B cell (primary cell): ENCODE results near the gene ITPRIPL2. TPM values are rescaled to one million over a fixed set of nuclear protein-coding genes. Genes with fewer than 3 reads are reported as not detected.

ENCODE experiments used
- ATAC-seq: fragments of 200-7000 bp; cut with Tn5 transposase; one replicate; pipeline ENCODE4 v1.10.0; 2021; ENCODE audit warnings: low read depth, mild to moderate bottlenecking, moderate number of reproducible peaks, moderate library complexity
- CTCF ChIA-PET: fragments of 350-600 bp; sonication (Branson Sonifier 250); formaldehyde crosslinking; loops from one replicate; lab custom pipeline; 2021; ENCODE audit warnings: antibody characterized with exemption, inconsistent platforms; lab: Charles Lee
- POLR2A ChIA-PET: fragments of 350-600 bp; sonication (Branson Sonifier 250); formaldehyde crosslinking; loops from one replicate; lab custom pipeline; 2021; ENCODE audit warnings: antibody characterized with exemption; lab: Charles Lee
- DNase-seq: peaks from one replicate; pipeline ENCODE4 v3.0.0; 2013
- H2AFZ ChIP-seq: 2 replicates; pipeline ENCODE4 v1.6.1; 2012; ENCODE audit warnings: mild to moderate bottlenecking, low read depth, low read length; ENCODE audit not compliant: insufficient read depth, poor library complexity, severe bottlenecking
- H3K27ac ChIP-seq, 2 donors: 1 replicate in 1 of 2; 2 replicates in 1 of 2; pipeline ENCODE4 v1.5.1; 2012 to 2013; ENCODE audit warnings: low read length in 2 of 2, mild to moderate bottlenecking in 2 of 2, moderate library complexity in 1 of 2
- H3K27me3 ChIP-seq, 4 experiments: fragments of 200-600 bp in 1 of 4; sonication (generic) in 1 of 4; replicated peaks in 1 of 4; 1 replicate in 2 of 4; 2 replicates in 2 of 4; pipeline versions ENCODE4 v1.6.1 to v1.7.0; 2013 to 2016; ENCODE audit warnings: low read length in 3 of 4, mild to moderate bottlenecking in 2 of 4, mixed read lengths in 1 of 4, moderate library complexity in 1 of 4; ENCODE audit not compliant: insufficient read depth in 4 of 4, control insufficient read depth in 3 of 4; ENCODE audit errors: control extremely low read depth in 1 of 4
- H3K36me3 ChIP-seq, 2 experiments: replicated peaks in 1 of 2; 1 replicate in 1 of 2; 2 replicates in 1 of 2; pipeline versions ENCODE4 v1.6.1 to v1.7.1; 2013; ENCODE audit warnings: low read length in 1 of 2; ENCODE audit not compliant: insufficient read depth in 2 of 2, control insufficient read depth in 1 of 2; ENCODE audit errors: control extremely low read depth in 1 of 2, extremely low read depth in 1 of 2
- H3K4me1 ChIP-seq, 2 donors: fragments of 200-600 bp in 1 of 2; sonication (generic) in 1 of 2; 1 replicate in 1 of 2; 2 replicates in 1 of 2; pipeline versions ENCODE4 v1.5.1 to v1.6.1; 2013 to 2017; ENCODE audit warnings: low read length in 2 of 2; ENCODE audit not compliant: control insufficient read depth in 2 of 2, insufficient read depth in 2 of 2
- H3K4me2 ChIP-seq: replicated peaks from 2 replicates; pipeline ENCODE3; 2012; ENCODE audit warnings: mild to moderate bottlenecking, low read depth, low read length; ENCODE audit not compliant: poor library complexity, severe bottlenecking
- H3K4me3 ChIP-seq, 5 experiments: fragments of 200-600 bp in 1 of 5; sonication (generic) in 1 of 5; 1 replicate in 3 of 5; 2 replicates in 2 of 5; pipeline versions ENCODE4 v1.5.1 to v1.7.0; 2011 to 2016; ENCODE audit warnings: low read length in 4 of 5, mild to moderate bottlenecking in 4 of 5, low read depth in 2 of 5, control low read depth in 1 of 5, moderate library complexity in 1 of 5; ENCODE audit not compliant: insufficient read depth in 1 of 5; ENCODE audit errors: control extremely low read depth in 1 of 5, extremely low read depth in 1 of 5
- H3K79me2 ChIP-seq: fragments of 200-600 bp; sonication (generic); one replicate; pipeline ENCODE4 v1.6.0; 2016; ENCODE audit warnings: low read length; ENCODE audit not compliant: control insufficient read depth, insufficient read depth
- H3K9ac ChIP-seq: fragments of 200-600 bp; sonication (generic); 2 replicates; pipeline ENCODE4 v1.6.1; 2017; ENCODE audit warnings: mild to moderate bottlenecking, low read length, moderate library complexity
- H3K9me3 ChIP-seq, 3 donors: one replicate each; pipeline versions ENCODE4 v1.6.1 to v1.7.1; 2013; ENCODE audit warnings: low read length in 2 of 3; ENCODE audit not compliant: control insufficient read depth in 2 of 3, insufficient read depth in 1 of 3; ENCODE audit errors: control extremely low read depth in 1 of 3
- H4K20me1 ChIP-seq: 2 replicates; pipeline ENCODE4 v1.6.0; 2012; ENCODE audit warnings: mild to moderate bottlenecking, low read length; ENCODE audit not compliant: insufficient read depth, control insufficient read depth, poor library complexity, severe bottlenecking
- H3K27ac Mint-ChIP-seq: one replicate; pipeline ENCODE4 v1.8.0; 2021; ENCODE audit warnings: mixed read lengths
- H3K27me3 Mint-ChIP-seq: one replicate; pipeline ENCODE4 v1.8.0; 2021; ENCODE audit warnings: mixed read lengths
- H3K4me1 Mint-ChIP-seq: one replicate; pipeline ENCODE4 v1.8.0; 2021; ENCODE audit warnings: mixed read lengths
- H3K4me3 Mint-ChIP-seq: one replicate; pipeline ENCODE4 v1.8.0; 2021; ENCODE audit warnings: mixed read lengths
- H3K9me3 Mint-ChIP-seq: one replicate; pipeline ENCODE4 v1.8.0; 2022; ENCODE audit warnings: mixed read lengths; ENCODE audit not compliant: insufficient read depth
- EZH2 ChIP-seq: IDR thresholded peaks from 2 replicates; pipeline ENCODE4 v1.6.1; 2012; ENCODE audit warnings: borderline replicate concordance, low read depth, mild to moderate bottlenecking, moderate library complexity, low read length; ENCODE audit not compliant: insufficient read depth, poor library complexity, severe bottlenecking
- WGBS: methylation state at CpG from one replicate; pipeline ENCODE4 v1.1.5; 2013; ENCODE audit warnings: missing lambda C conversion rate; ENCODE audit not compliant: insufficient coverage; 5-methylcytosine and 5-hydroxymethylcytosine counted together
- intact Hi-C: fragments of 100-400 bp; cut with micrococcal nuclease; formaldehyde crosslinking; loops from one replicate; pipeline ENCODE4 v1.10.0; 2022
- polyA plus RNA-seq: library from polyadenylated mRNA; depleted of rRNA; stranded (reverse); fragments of >200 nt; gene quantifications from 2 replicates; pipeline ENCODE4 v1.2.3, GENCODE V29; 2012
- total RNA-seq, 2 donors: library from RNA; stranded (reverse); fragments of 120-200 nt in 1 of 2; gene quantifications; 1 replicate in 1 of 2; 2 replicates in 1 of 2; pipeline versions ENCODE4 v1.2.3 to v1.2.4, GENCODE V29; 2013 to 2022
- TF ChIP-seq, protein P1 (sequence below): fragments of 200-600 bp; IDR thresholded peaks from one replicate; pipeline ENCODE4 v1.8.0; 2022; ENCODE audit warnings: antibody characterized with exemption, mild to moderate bottlenecking

Gene ITPRIPL2
- total and polyA plus RNA-seq, 2 donors (not counting 1 experiment from before 2014, with no cell fraction given), result 1.1 to 15.4 TPM

DNA sequence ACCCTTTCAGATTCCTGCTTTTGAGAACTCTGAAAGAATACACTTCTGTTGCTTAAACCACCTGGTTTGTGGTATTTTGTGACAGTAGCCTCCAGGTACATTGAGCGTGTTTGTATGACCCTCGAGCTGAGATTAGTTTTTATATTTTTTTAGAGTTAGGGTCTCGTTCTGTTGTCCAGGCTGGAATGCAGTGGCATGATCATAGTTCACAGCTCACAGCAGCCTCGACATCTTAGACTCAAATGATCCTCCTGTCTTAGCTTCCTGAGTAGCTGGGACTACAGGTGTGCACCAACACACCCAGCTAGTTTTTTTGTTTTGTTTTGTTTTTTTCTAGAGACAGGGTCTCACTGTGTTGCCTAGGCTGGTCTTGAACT, 4.5 kb upstream of the ITPRIPL2 start:
- no peaks in the 10 kb centered on the region for H3K9me3 Mint-ChIP-seq
- H3K4me1 Mint-ChIP-seq, result peaks cover 22% of the 10 kb centered on the region
- ATAC-seq (no peak), DNase-seq (no peak)
- Histone ChIP-seq H3K27ac (no peak overlapping the region), H3K79me2 (no peaks in the 10 kb centered on the region), H4K20me1 (no peaks in the 10 kb centered on the region), H2AFZ (no peak overlapping the region), H3K36me3 (no peaks in the 10 kb centered on the region), H3K4me3 (no peak overlapping the region), H3K27me3 (peaks cover 0 to 6% (median 0%) of the 10 kb centered on the region in 4 experiments), H3K9ac (no peak overlapping the region), H3K9me3 (no peaks in the 10 kb centered on the region), H3K4me2 (no peak overlapping the region), H3K4me1 (peaks cover 4 to 6% of the 10 kb centered on the region in 2 donors)
- H3K4me3 Mint-ChIP-seq, result no peak overlapping the region
- intact Hi-C loops, result no loop called here
- TF ChIP-seq, protein P1, sequence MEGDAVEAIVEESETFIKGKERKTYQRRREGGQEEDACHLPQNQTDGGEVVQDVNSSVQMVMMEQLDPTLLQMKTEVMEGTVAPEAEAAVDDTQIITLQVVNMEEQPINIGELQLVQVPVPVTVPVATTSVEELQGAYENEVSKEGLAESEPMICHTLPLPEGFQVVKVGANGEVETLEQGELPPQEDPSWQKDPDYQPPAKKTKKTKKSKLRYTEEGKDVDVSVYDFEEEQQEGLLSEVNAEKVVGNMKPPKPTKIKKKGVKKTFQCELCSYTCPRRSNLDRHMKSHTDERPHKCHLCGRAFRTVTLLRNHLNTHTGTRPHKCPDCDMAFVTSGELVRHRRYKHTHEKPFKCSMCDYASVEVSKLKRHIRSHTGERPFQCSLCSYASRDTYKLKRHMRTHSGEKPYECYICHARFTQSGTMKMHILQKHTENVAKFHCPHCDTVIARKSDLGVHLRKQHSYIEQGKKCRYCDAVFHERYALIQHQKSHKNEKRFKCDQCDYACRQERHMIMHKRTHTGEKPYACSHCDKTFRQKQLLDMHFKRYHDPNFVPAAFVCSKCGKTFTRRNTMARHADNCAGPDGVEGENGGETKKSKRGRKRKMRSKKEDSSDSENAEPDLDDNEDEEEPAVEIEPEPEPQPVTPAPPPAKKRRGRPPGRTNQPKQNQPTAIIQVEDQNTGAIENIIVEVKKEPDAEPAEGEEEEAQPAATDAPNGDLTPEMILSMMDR, result no peak
- no peak for TF ChIP-seq EZH2
- H3K27me3 Mint-ChIP-seq, result peaks cover 13% of the 10 kb centered on the region
- ChIA-PET POLR2A (interaction anchor here (0.6 to 1.2 kb wide), 2 partner anchors 10 to 157 kb away, joined by 3 to 4 read pairs; no protein-coding TSS in a partner anchor), CTCF (interaction anchor here (1.6 kb wide), 1 partner anchor 24 kb away, joined by 5 read pairs; no protein-coding TSS in a partner anchor)
- 92% methylated on average over 2 of the region's 4 CpGs for WGBS
- H3K27ac Mint-ChIP-seq, result no peak overlapping the region

GRCh38 chr16:19110537-19111360, 3.0 kb upstream of the ITPRIPL2 start:
- H3K4me3 Mint-ChIP-seq, result no peak overlapping the region
- Histone ChIP-seq H4K20me1 (no peaks in the 10 kb centered on the region), H3K4me3 (no peak overlapping the region), H3K27ac (no peak overlapping the region), H2AFZ (no peak overlapping the region), H3K9ac (no peak overlapping the region), H3K4me1 (peaks cover 8 to 11% of the 10 kb centered on the region in 2 donors), H3K27me3 (peaks cover 0 to 12% (median 0%) of the 10 kb centered on the region in 4 experiments), H3K79me2 (no peaks in the 10 kb centered on the region), H3K4me2 (no peak overlapping the region), H3K36me3 (no peaks in the 10 kb centered on the region), H3K9me3 (no peaks in the 10 kb centered on the region)
- CTCF ChIA-PET, result interaction anchor here (1.5 kb wide), 1 partner anchor 69 kb away, joined by 3 read pairs; no protein-coding TSS in a partner anchor
- intact Hi-C loops, result no loop called here
- DNase-seq (no peak), ATAC-seq (no peak)
- WGBS, result 100% methylated on average over 1 of the region's 4 CpGs
- H3K4me1 Mint-ChIP-seq, result peaks cover 28% of the 10 kb centered on the region
- TF ChIP-seq EZH2, result no peak
- TF ChIP-seq, protein P1, result no peak
- H3K27me3 Mint-ChIP-seq, result peaks cover 13% of the 10 kb centered on the region
- POLR2A ChIA-PET, result interaction anchor here (0.6 kb wide), 2 partner anchors 79 to 201 kb away, joined by 3 to 7 read pairs; no protein-coding TSS in a partner anchor
- no peaks in the 10 kb centered on the region for H3K9me3 Mint-ChIP-seq
- H3K27ac Mint-ChIP-seq, result no peak overlapping the region
